Right lobe of liver (tissue), 6 donors: ENCODE measurements around the gene LPCAT4. TPM values are rescaled to one million over a fixed set of nuclear protein-coding genes. Genes with fewer than 3 reads are reported as not detected.

Source experiments
- ATAC-seq, 4 donors: fragments of 200-7000 bp; cut with Tn5 transposase; one replicate each; pipeline ENCODE4 v1.9.1; 2020; ENCODE audit warnings: mild to moderate bottlenecking in 4 of 4, moderate library complexity in 4 of 4
- DNase-seq, 3 donors: peaks; one replicate each; pipeline ENCODE4 v3.0.0-alpha.2; 2020
- H3K27ac ChIP-seq, 3 donors: fragments of 200-600 bp; one replicate each; pipeline ENCODE4 v1.8.0; 2022
- H3K27me3 ChIP-seq, 2 donors: fragments of 200-600 bp; one replicate each; pipeline ENCODE4 v1.8.0; 2022
- H3K36me3 ChIP-seq, 4 donors: fragments of 200-600 bp; sonication (generic) in 1 of 4; one replicate each; pipeline versions ENCODE4 v1.5.1 to v1.8.0; 2017 to 2022; ENCODE audit warnings: control low read depth in 1 of 4
- H3K4me1 ChIP-seq, 4 donors: fragments of 200-600 bp; sonication (generic) in 1 of 4; one replicate each; pipeline versions ENCODE4 v1.5.1 to v1.8.0; 2017 to 2022; ENCODE audit warnings: control low read depth in 1 of 4
- H3K4me3 ChIP-seq, 3 donors: fragments of 200-600 bp; one replicate each; pipeline ENCODE4 v1.8.0; 2022
- H3K9me3 ChIP-seq, 4 donors: fragments of 200-600 bp; sonication (generic) in 1 of 4; one replicate each; pipeline versions ENCODE4 v1.5.1 to v1.8.0; 2017 to 2022; ENCODE audit warnings: control low read depth in 1 of 4
- POLR2A ChIP-seq: fragments of 450-650 bp; IDR thresholded peaks from one replicate; pipeline ENCODE4 v1.6.1; 2017; ENCODE audit warnings: antibody characterized with exemption, mild to moderate bottlenecking
- WGBS: methylation state at CpG from one replicate; pipeline ENCODE4 v1.1.6; 2018; ENCODE audit warnings: low coverage, low lambda C conversion rate; ENCODE audit not compliant: insufficient coverage; ENCODE audit errors: missing lambda C conversion rate; 5-methylcytosine and 5-hydroxymethylcytosine counted together
- intact Hi-C, 2 donors: fragments of 100-400 bp; cut with DNase I; formaldehyde crosslinking; loops; one replicate each; pipeline versions ENCODE4 v1.11.2 to v1.14.1; 2022
- total RNA-seq, 6 experiments: library from RNA; depleted of rRNA in 2 of 6; stranded (reverse); fragments of >200 nt in 2 of 6; fragmentation: NEBNext Ultra II Directional in 3 of 6; extraction: Animal tissue kit (Norgen Biotek cat#: 25700) in 3 of 6; gene quantifications; one replicate each; pipeline versions ENCODE4 v1.1.0 to v1.2.4, GENCODE V29; 2016 to 2023
- TF ChIP-seq, protein P1 (sequence below), 4 donors: fragments of 200-600 bp in 3 of 4; fragments of 450-650 bp in 1 of 4; IDR thresholded peaks; one replicate each; pipeline versions ENCODE4 v1.5.1 to v1.8.0; 2016 to 2022; ENCODE audit warnings: antibody characterized with exemption in 4 of 4, mild to moderate bottlenecking in 2 of 4
- donor health status: DM: no; HTN: yes; CAD: no.
- donor health status: DM: no; HTN: no; CAD: no.
- donor health status: DM: no; HTN: no; CAD: no.
- donor health status: DM: no; HTN: yes; CAD: no.
- donor health status: DM: no; HTN: yes; CAD: no.

Gene LPCAT4
- total RNA-seq, 6 experiments from 2014 or later, result 3.2 to 6.7 (median 4.5) TPM

DNA sequence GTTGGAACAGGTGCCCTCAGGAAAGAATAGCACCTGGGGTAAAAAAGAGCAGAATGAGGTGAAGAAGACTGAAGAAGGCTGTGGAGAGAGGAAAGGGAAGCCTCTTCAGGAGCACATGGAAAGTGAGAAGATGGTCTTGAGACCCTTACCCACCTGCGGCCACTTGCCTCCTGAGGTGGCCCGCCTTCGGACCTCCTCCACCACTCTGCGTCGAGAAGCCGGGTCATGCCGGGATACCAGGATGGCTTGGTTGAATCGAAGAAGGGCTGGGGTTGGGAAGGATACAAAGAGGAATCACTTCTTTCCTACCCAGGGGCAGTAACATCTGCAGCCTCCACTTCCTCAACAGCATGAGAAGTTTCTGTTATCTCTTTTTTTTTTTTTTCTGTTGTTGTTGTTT is 3.0 kb downstream of the LPCAT4 start:
- 100% methylated on average over 3 of the region's 8 CpGs for WGBS
- Histone ChIP-seq H3K36me3 (no peaks in the 10 kb centered on the region), H3K4me1 (peaks cover 0 to 6% (median 0%) of the 10 kb centered on the region in 4 donors), H3K27ac (no peak overlapping the region), H3K27me3 (no peaks in the 10 kb centered on the region), H3K4me3 (no peak overlapping the region), H3K9me3 (no peaks in the 10 kb centered on the region)
- DNase-seq, result no peak
- no peak for ATAC-seq
- TF ChIP-seq, protein P1, sequence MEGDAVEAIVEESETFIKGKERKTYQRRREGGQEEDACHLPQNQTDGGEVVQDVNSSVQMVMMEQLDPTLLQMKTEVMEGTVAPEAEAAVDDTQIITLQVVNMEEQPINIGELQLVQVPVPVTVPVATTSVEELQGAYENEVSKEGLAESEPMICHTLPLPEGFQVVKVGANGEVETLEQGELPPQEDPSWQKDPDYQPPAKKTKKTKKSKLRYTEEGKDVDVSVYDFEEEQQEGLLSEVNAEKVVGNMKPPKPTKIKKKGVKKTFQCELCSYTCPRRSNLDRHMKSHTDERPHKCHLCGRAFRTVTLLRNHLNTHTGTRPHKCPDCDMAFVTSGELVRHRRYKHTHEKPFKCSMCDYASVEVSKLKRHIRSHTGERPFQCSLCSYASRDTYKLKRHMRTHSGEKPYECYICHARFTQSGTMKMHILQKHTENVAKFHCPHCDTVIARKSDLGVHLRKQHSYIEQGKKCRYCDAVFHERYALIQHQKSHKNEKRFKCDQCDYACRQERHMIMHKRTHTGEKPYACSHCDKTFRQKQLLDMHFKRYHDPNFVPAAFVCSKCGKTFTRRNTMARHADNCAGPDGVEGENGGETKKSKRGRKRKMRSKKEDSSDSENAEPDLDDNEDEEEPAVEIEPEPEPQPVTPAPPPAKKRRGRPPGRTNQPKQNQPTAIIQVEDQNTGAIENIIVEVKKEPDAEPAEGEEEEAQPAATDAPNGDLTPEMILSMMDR (IDR thresholded peaks at IDR 0.05), result no peak
- TF ChIP-seq POLR2A, result no peak
- intact Hi-C loops, result loop anchor here in 1 of 2 donors (10.0 kb wide), 1 partner anchor 119 kb away; no protein-coding TSS in a partner anchor

- intact Hi-C loops, result loop anchor here in 1 of 2 donors (10.0 kb wide), 1 partner anchor 117 kb away; no protein-coding TSS in a partner anchor
- no peak overlapping the region for H3K4me3 ChIP-seq
- no peaks in the 10 kb centered on the region for H3K9me3 ChIP-seq
- no peaks in the 10 kb centered on the region for H3K4me1 ChIP-seq
- 61% methylated on average over 6 of the region's 10 CpGs for WGBS
- H3K27me3 ChIP-seq, result no peaks in the 10 kb centered on the region
- TF ChIP-seq, protein P1 (IDR thresholded peaks at IDR 0.05), result no peak
- TF ChIP-seq POLR2A, result no peak
- ATAC-seq (no peak), DNase-seq (no peak)
- H3K36me3 ChIP-seq, result no peaks in the 10 kb centered on the region
- H3K27ac ChIP-seq, result no peak overlapping the region
Observed at GRCh38 chr15:34362047-34362773, 4.8 kb downstream of the LPCAT4 start.

GRCh38 chr15:34361278-34361677 is 5.7 kb downstream of the LPCAT4 start:
- no peak for TF ChIP-seq POLR2A
- TF ChIP-seq, protein P1 (IDR thresholded peaks at IDR 0.05), result no peak
- WGBS, result 100% methylated on average over 1 of the region's 7 CpGs
- intact Hi-C loops, result loop anchor here in 1 of 2 donors (10.0 kb wide), 1 partner anchor 116 kb away; no protein-coding TSS in a partner anchor
- ATAC-seq, result no peak
- Histone ChIP-seq H3K36me3 (no peaks in the 10 kb centered on the region), H3K4me1 (no peaks in the 10 kb centered on the region), H3K9me3 (no peaks in the 10 kb centered on the region), H3K27ac (no peak overlapping the region), H3K4me3 (no peak overlapping the region), H3K27me3 (no peaks in the 10 kb centered on the region)
- DNase-seq, result no peak

- no peaks in the 10 kb centered on the region for H3K4me1 ChIP-seq
- no peaks in the 10 kb centered on the region for H3K36me3 ChIP-seq
- no peak overlapping the region for H3K27ac ChIP-seq
- ATAC-seq (no peak), DNase-seq (no peak)
- no peaks in the 10 kb centered on the region for H3K27me3 ChIP-seq
- TF ChIP-seq POLR2A, result no peak
- TF ChIP-seq, protein P1 (IDR thresholded peaks at IDR 0.05), result no peak
- no peaks in the 10 kb centered on the region for H3K9me3 ChIP-seq
- H3K4me3 ChIP-seq, result no peak overlapping the region
- intact Hi-C loops, result loop anchor here in 1 of 2 donors (10.0 kb wide), 1 partner anchor 115 kb away; no protein-coding TSS in a partner anchor
- no CpG with 5 or more reads among the region's 1 CpG for WGBS
Observed at GRCh38 chr15:34360298-34360697, 6.7 kb downstream of the LPCAT4 start.
